GM12878 (cell line): ENCODE measurements around the gene DAAM2. TPM values are rescaled to one million over a fixed set of nuclear protein-coding genes. Genes with fewer than 3 reads are reported as not detected.

Experiments
- ATAC-seq: fragments of 200-7000 bp; cut with Tn5 transposase; 3 replicates; pipeline ENCODE4 v1.9.1; 2020; ENCODE audit warnings: mild to moderate bottlenecking, moderate library complexity
- BruUV-seq: library from RNA; stranded (reverse); fragments of 400-500 nt; replicated peaks from 2 replicates; lab custom pipeline; 2021; lab: Mats Ljungman, UMichigan
- CTCF ChIA-PET: fragments of 300-600 bp; sonication (Branson Sonifier 250); formaldehyde crosslinking; extraction: SDS; loops from one replicate; lab custom pipeline; 2021; ENCODE audit warnings: inconsistent platforms; lab: Yijun Ruan, JAX
- POLR2A ChIA-PET: fragments of 350-600 bp; formaldehyde crosslinking; extraction: SDS; loops from one replicate; lab custom pipeline; 2021; ENCODE audit warnings: inconsistent platforms; lab: Charles Lee
- RAD21 ChIA-PET: fragments of 300-600 bp; sonication (Branson Sonifier 250); formaldehyde crosslinking; loops from one replicate; lab custom pipeline; 2023; ENCODE audit warnings: antibody characterized with exemption; ENCODE audit not compliant: unreplicated experiment; lab: Charles Lee
- SMC1A ChIA-PET: fragments of 300-600 bp; sonication (Branson Sonifier 250); formaldehyde crosslinking; loops from one replicate; lab custom pipeline; 2023; ENCODE audit not compliant: unreplicated experiment, uncharacterized antibody; lab: Charles Lee
- DNase-seq: peaks from one replicate; pipeline ENCODE4 v3.0.0-alpha.2; 2011; ENCODE audit warnings: low read depth, low spot score
- FAIRE-seq: peaks from 3 replicates; lab custom pipeline; 2011; peaks lifted over from hg19 to GRCh38; lab: Jason Lieb, UNC
- H2AFZ ChIP-seq: 2 replicates; pipeline ENCODE4 v1.6.0; 2011; ENCODE audit warnings: low read depth, low read length, control low read depth; ENCODE audit not compliant: control insufficient read depth
- H3K27ac ChIP-seq: 2 replicates; pipeline ENCODE4 v1.5.1; 2011; ENCODE audit warnings: control low read depth; ENCODE audit not compliant: control insufficient read depth, insufficient read depth
- H3K27me3 ChIP-seq, 2 experiments: replicated peaks in 1 of 2; 2 replicates each; pipeline versions ENCODE4 v1.6.0 to v1.6.1; 2011; ENCODE audit warnings: low read length in 1 of 2; ENCODE audit not compliant: control insufficient read depth in 2 of 2, insufficient read depth in 2 of 2
- H3K36me3 ChIP-seq, 2 experiments: 2 replicates each; pipeline ENCODE4 v1.5.1; 2011; ENCODE audit warnings: low read length in 1 of 2; ENCODE audit not compliant: control insufficient read depth in 2 of 2, insufficient read depth in 2 of 2
- H3K4me1 ChIP-seq: 2 replicates; pipeline ENCODE4 v1.6.1; 2011; ENCODE audit warnings: mild to moderate bottlenecking, low read length, moderate library complexity, mixed read lengths; ENCODE audit not compliant: control insufficient read depth, insufficient read depth
- H3K4me2 ChIP-seq: 2 replicates; pipeline ENCODE4 v1.6.0; 2011; ENCODE audit warnings: control low read depth; ENCODE audit not compliant: control insufficient read depth, insufficient read depth
- H3K4me3 ChIP-seq: fragments of 200-600 bp; sonication (generic); 2 replicates; pipeline ENCODE4 v1.5.1; 2016
- H3K79me2 ChIP-seq: 2 replicates; pipeline ENCODE4 v1.6.0; 2011; ENCODE audit warnings: low read length; ENCODE audit not compliant: control insufficient read depth, insufficient read depth
- H3K9ac ChIP-seq: 2 replicates; pipeline ENCODE4 v1.8.0; 2011; ENCODE audit warnings: low read length, control low read depth, mixed read lengths; ENCODE audit not compliant: control insufficient read depth, insufficient read depth
- H3K9me3 ChIP-seq: replicated peaks from 3 replicates; pipeline ENCODE4 v1.5.1; 2011; ENCODE audit warnings: mild to moderate bottlenecking, low read length; ENCODE audit not compliant: control insufficient read depth, insufficient read depth
- H4K20me1 ChIP-seq: 2 replicates; pipeline ENCODE4 v1.6.0; 2011; ENCODE audit not compliant: control insufficient read depth, insufficient read depth
- BHLHE40 ChIP-seq, 2 experiments: fragments of 450-650 bp in 1 of 2; IDR thresholded peaks; 2 replicates each; pipeline ENCODE4 v1.6.1; 2011 to 2017; ENCODE audit warnings: low read depth in 2 of 2, borderline replicate concordance in 1 of 2, improper control_type of control experiment in 1 of 2, low read length in 1 of 2, mild to moderate bottlenecking in 1 of 2
- ESRRA ChIP-seq: IDR thresholded peaks from 2 replicates; pipeline ENCODE4 v1.6.1; 2012; ENCODE audit warnings: mild to moderate bottlenecking, low read length, improper control_type of control experiment
- HDGF ChIP-seq: fragments of 450-650 bp; IDR thresholded peaks from 2 replicates; pipeline ENCODE4 v1.6.1; 2016; ENCODE audit warnings: antibody characterized with exemption
- IRF5 ChIP-seq: fragments of 450-650 bp; IDR thresholded peaks from 2 replicates; pipeline ENCODE4 v1.6.1; 2017; ENCODE audit warnings: borderline replicate concordance
- NBN ChIP-seq: fragments of 450-650 bp; IDR thresholded peaks from 2 replicates; pipeline ENCODE4 v1.6.1; 2016
- PAX8 ChIP-seq: fragments of 450-650 bp; IDR thresholded peaks from 2 replicates; pipeline ENCODE4 v1.6.1; 2017; ENCODE audit warnings: mild to moderate bottlenecking, moderate library complexity
- POU2F2 ChIP-seq: IDR thresholded peaks from 3 replicates; pipeline ENCODE4 v1.6.1; 2011; ENCODE audit warnings: low read depth, mild to moderate bottlenecking, low read length, borderline replicate concordance
- RAD51 ChIP-seq: fragments of 450-650 bp; IDR thresholded peaks from 2 replicates; pipeline ENCODE4 v1.6.1; 2016; ENCODE audit warnings: moderate library complexity, mild to moderate bottlenecking, inconsistent platforms
- REST ChIP-seq: IDR thresholded peaks from 2 replicates; pipeline ENCODE4 v1.6.1; 2012; ENCODE audit warnings: mild to moderate bottlenecking, low read depth, low read length
- RUNX3 ChIP-seq: IDR thresholded peaks from 2 replicates; pipeline ENCODE4 v1.6.1; 2012; ENCODE audit warnings: low read length, inconsistent platforms
- SP1 ChIP-seq: IDR thresholded peaks from one replicate; pipeline ENCODE4 v1.6.1; 2011; ENCODE audit warnings: low read depth, low read length
- WRNIP1 ChIP-seq: IDR thresholded peaks from 2 replicates; pipeline ENCODE4 v1.6.1; 2011; ENCODE audit warnings: low read depth, low read length, improper control_type of control experiment, borderline replicate concordance
- ZZZ3 ChIP-seq: IDR thresholded peaks from 2 replicates; pipeline ENCODE4 v1.6.1; 2011; ENCODE audit warnings: low read depth; ENCODE audit not compliant: control insufficient read depth, insufficient read length
- WGBS: methylation state at CpG from one replicate; pipeline ENCODE4 v1.1.6; 2016; ENCODE audit warnings: low lambda C conversion rate; ENCODE audit not compliant: insufficient replicate concordance, insufficient coverage; ENCODE audit errors: missing lambda C conversion rate; 5-methylcytosine and 5-hydroxymethylcytosine counted together
- in situ Hi-C: fragments of 300-500 bp; cut with MboI; formaldehyde crosslinking; loops from 9 replicates; pipeline ENCODE4 v1.14.3; 2018; ENCODE audit warnings: mixed read lengths
- intact Hi-C: fragments of 100-400 bp; cut with micrococcal nuclease; formaldehyde crosslinking; loops from one replicate; pipeline ENCODE4 v1.14.2; 2022; ENCODE audit not compliant: unreplicated experiment
- polyA plus RNA-seq, 11 experiments: library from polyadenylated mRNA; depleted of rRNA in 4 of 11; unstranded in 6 of 11; stranded (reverse) in 5 of 11; fragments of >200 nt; fragmentation: Nextera tagmentation in 4 of 11; fragmentation: Illumina TruSeq in 1 of 11; extraction: Ambion mirVana in 4 of 11; extraction: Trizol in 1 of 11; gene quantifications; 1 replicate in 1 of 11; 2 replicates in 10 of 11; pipeline versions ENCODE4 v1.2.1 to v1.2.3, GENCODE V29; 2011 to 2016; ENCODE audit warnings: inconsistent platforms in 2 of 11, missing spikeins in 2 of 11, low read depth in 1 of 11
- total RNA-seq, 4 experiments: library from RNA; depleted of rRNA in 3 of 4; stranded (reverse); fragments of >200 nt in 3 of 4; fragmentation: Illumina TruSeq in 1 of 4; extraction: Trizol in 1 of 4; gene quantifications; 2 replicates each; pipeline versions ENCODE4 v1.2.1 to v1.2.3, GENCODE V29; 2013 to 2021
- TF ChIP-seq, protein P1 (sequence below): fragments of 450-650 bp; conservative IDR thresholded peaks from 2 replicates; pipeline ENCODE4 v1.6.1; 2017; ENCODE audit warnings: mild to moderate bottlenecking, moderate library complexity
- TF ChIP-seq, protein P2 (sequence below): fragments of 450-650 bp; IDR thresholded peaks from 2 replicates; pipeline ENCODE4 v1.6.1; 2017; ENCODE audit warnings: mild to moderate bottlenecking, low read depth, inconsistent platforms; ENCODE audit not compliant: poor library complexity, severe bottlenecking

Gene DAAM2
- total and polyA plus RNA-seq, 10 of the 15 experiments (the other 5 are each of a cell fraction or from before 2014, with no cell fraction given), result 0.05 to 0.22 TPM; not detected in 8

- Histone ChIP-seq H2AFZ (no peak overlapping the region; the same call in 1 of the 2 replicates), H3K4me1 (peaks cover 3% of the 10 kb centered on the region; the same call in 1 of the 2 replicates), H3K4me3 (no peak overlapping the region), H3K36me3 (no peaks in the 10 kb centered on the region), H3K9me3 (no peaks in the 10 kb centered on the region), H4K20me1 (no peaks in the 10 kb centered on the region), H3K27me3 (no peaks in the 10 kb centered on the region), H3K9ac (no peak overlapping the region), H3K27ac (no peak overlapping the region), H3K4me2 (no peak overlapping the region), H3K79me2 (no peaks in the 10 kb centered on the region)
- intact Hi-C loops (no loop called here), in situ Hi-C loops (no loop called here)
- DNase-seq (peak; percentile 36), ATAC-seq (peak; percentile 91), FAIRE-seq (peak; percentile 27)
- WGBS, result 19% methylated on average over 9 of the region's 9 CpGs
- ChIA-PET SMC1A (interaction anchor here (0.9 to 1.5 kb wide), 7 partner anchors 15 to 166 kb away, joined by 3 to 5 read pairs (median 3); no protein-coding TSS in a partner anchor), POLR2A (no interaction called here), RAD21 (interaction anchor here (1.3 to 2.0 kb wide), 2 partner anchors 11 to 39 kb away, joined by 4 to 7 read pairs; no protein-coding TSS in a partner anchor), CTCF (interaction anchor here (0.6 to 3.8 kb wide), 4 partner anchors 13 to 451 kb away, joined by 3 to 22 read pairs (median 8); no protein-coding TSS in a partner anchor)
- BruUV-seq, result no TSS peak
- TF ChIP-seq POU2F2 (peak; percentile 80; the same call in 1 of the 3 replicates), RAD51 (peak; percentile 38), ZZZ3 (no peak), IRF5 (no peak), NBN (no peak), PAX8 (no peak), REST (no peak), SP1 (no peak), HDGF (no peak), WRNIP1 (no peak), BHLHE40 (IDR thresholded peaks at IDR 0.05; ENCODE audit: borderline replicate concordance in 1 of 2, low read depth in 2 of 2, low read length in 1 of 2) (peak; percentile 93 to 96), ESRRA (no peak), RUNX3 (no peak)
- TF ChIP-seq, protein P1, sequence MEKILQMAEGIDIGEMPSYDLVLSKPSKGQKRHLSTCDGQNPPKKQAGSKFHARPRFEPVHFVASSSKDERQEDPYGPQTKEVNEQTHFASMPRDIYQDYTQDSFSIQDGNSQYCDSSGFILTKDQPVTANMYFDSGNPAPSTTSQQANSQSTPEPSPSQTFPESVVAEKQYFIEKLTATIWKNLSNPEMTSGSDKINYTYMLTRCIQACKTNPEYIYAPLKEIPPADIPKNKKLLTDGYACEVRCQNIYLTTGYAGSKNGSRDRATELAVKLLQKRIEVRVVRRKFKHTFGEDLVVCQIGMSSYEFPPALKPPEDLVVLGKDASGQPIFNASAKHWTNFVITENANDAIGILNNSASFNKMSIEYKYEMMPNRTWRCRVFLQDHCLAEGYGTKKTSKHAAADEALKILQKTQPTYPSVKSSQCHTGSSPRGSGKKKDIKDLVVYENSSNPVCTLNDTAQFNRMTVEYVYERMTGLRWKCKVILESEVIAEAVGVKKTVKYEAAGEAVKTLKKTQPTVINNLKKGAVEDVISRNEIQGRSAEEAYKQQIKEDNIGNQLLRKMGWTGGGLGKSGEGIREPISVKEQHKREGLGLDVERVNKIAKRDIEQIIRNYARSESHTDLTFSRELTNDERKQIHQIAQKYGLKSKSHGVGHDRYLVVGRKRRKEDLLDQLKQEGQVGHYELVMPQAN, result no peak
- TF ChIP-seq, protein P2, sequence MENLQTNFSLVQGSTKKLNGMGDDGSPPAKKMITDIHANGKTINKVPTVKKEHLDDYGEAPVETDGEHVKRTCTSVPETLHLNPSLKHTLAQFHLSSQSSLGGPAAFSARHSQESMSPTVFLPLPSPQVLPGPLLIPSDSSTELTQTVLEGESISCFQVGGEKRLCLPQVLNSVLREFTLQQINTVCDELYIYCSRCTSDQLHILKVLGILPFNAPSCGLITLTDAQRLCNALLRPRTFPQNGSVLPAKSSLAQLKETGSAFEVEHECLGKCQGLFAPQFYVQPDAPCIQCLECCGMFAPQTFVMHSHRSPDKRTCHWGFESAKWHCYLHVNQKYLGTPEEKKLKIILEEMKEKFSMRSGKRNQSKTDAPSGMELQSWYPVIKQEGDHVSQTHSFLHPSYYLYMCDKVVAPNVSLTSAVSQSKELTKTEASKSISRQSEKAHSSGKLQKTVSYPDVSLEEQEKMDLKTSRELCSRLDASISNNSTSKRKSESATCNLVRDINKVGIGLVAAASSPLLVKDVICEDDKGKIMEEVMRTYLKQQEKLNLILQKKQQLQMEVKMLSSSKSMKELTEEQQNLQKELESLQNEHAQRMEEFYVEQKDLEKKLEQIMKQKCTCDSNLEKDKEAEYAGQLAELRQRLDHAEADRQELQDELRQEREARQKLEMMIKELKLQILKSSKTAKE, result no peak
These were observed 20.8 kb downstream of the DAAM2 start for GRCh38 chr6:39812853-39813533.
